Naive thymus-derived CD4-positive, alpha-beta T cell (primary cell): ENCODE measurements around the gene ARHGEF40. TPM values are rescaled to one million over a fixed set of nuclear protein-coding genes. Genes with fewer than 3 reads are reported as not detected.
"Not testable (repeated sequence)": the region's sequence is repeated elsewhere in the genome, so short reads cannot be mapped to it uniquely, and the experiment has no call there.

ENCODE experiments used
- ATAC-seq: fragments of 150-1000 bp; cut with Tn5 transposase; 2 replicates; pipeline ENCODE4 v1.10.0; 2021; ENCODE audit warnings: mild to moderate bottlenecking, moderate library complexity
- CTCF ChIA-PET: fragments of 350-600 bp; sonication (Branson Sonifier 250); formaldehyde crosslinking; loops from one replicate; lab custom pipeline; 2021; ENCODE audit warnings: antibody characterized with exemption; lab: Charles Lee
- POLR2A ChIA-PET: fragments of 350-600 bp; sonication (Branson Sonifier 250); formaldehyde crosslinking; loops from one replicate; lab custom pipeline; 2021; ENCODE audit warnings: antibody characterized with exemption, inconsistent platforms; lab: Charles Lee
- DNase-seq, 9 donors: peaks; one replicate each; pipeline versions ENCODE4 v3.0.0 to v3.0.0-alpha.2; 2020 to 2022; ENCODE audit warnings: mixed read lengths in 1 of 9
- H3K27ac ChIP-seq: one replicate; pipeline ENCODE4 v1.7.0; 2013; ENCODE audit warnings: mild to moderate bottlenecking, low read depth, low read length, moderate library complexity
- H3K27me3 ChIP-seq, 2 donors: one replicate each; pipeline ENCODE4 v1.7.0; 2013; ENCODE audit warnings: low read length in 2 of 2, mild to moderate bottlenecking in 2 of 2, moderate library complexity in 2 of 2; ENCODE audit not compliant: control insufficient read depth in 2 of 2, insufficient read depth in 2 of 2
- H3K36me3 ChIP-seq, 3 experiments: 1 replicate in 2 of 3; 2 replicates in 1 of 3; pipeline ENCODE4 v1.7.0; 2013; ENCODE audit warnings: low read length in 3 of 3, mild to moderate bottlenecking in 3 of 3, moderate library complexity in 1 of 3; ENCODE audit not compliant: insufficient read depth in 3 of 3, control insufficient read depth in 2 of 3
- H3K4me1 ChIP-seq, 2 donors: one replicate each; pipeline ENCODE4 v1.7.0; 2013; ENCODE audit warnings: low read length in 2 of 2, mild to moderate bottlenecking in 2 of 2, moderate library complexity in 1 of 2; ENCODE audit not compliant: control insufficient read depth in 2 of 2, insufficient read depth in 2 of 2
- H3K4me3 ChIP-seq: 2 replicates; pipeline ENCODE4 v1.7.0; 2013; ENCODE audit warnings: mild to moderate bottlenecking, low read length
- H3K9me3 ChIP-seq, 3 experiments: 1 replicate in 2 of 3; 2 replicates in 1 of 3; pipeline ENCODE4 v1.7.0; 2013; ENCODE audit warnings: low read length in 3 of 3; ENCODE audit not compliant: control insufficient read depth in 2 of 3
- H3K27ac Mint-ChIP-seq, 9 donors: one replicate each; pipeline ENCODE4 v1.8.0; 2020 to 2022; ENCODE audit warnings: mixed read lengths in 9 of 9, mild to moderate bottlenecking in 8 of 9, moderate library complexity in 5 of 9, inconsistent platforms in 2 of 9
- H3K27me3 Mint-ChIP-seq, 5 donors: one replicate each; pipeline ENCODE4 v1.8.0; 2021 to 2022; ENCODE audit warnings: mixed read lengths in 5 of 5, mild to moderate bottlenecking in 1 of 5
- H3K36me3 Mint-ChIP-seq, 5 donors: one replicate each; pipeline ENCODE4 v1.8.0; 2020 to 2022; ENCODE audit warnings: mixed read lengths in 5 of 5, mild to moderate bottlenecking in 3 of 5, inconsistent platforms in 1 of 5
- H3K4me1 Mint-ChIP-seq, 7 donors: one replicate each; pipeline ENCODE4 v1.8.0; 2020 to 2022; ENCODE audit warnings: mixed read lengths in 7 of 7, mild to moderate bottlenecking in 3 of 7, inconsistent platforms in 1 of 7
- H3K4me3 Mint-ChIP-seq, 10 donors: one replicate each; pipeline ENCODE4 v1.8.0; 2020 to 2022; ENCODE audit warnings: mild to moderate bottlenecking in 10 of 10, mixed read lengths in 10 of 10, moderate library complexity in 6 of 10, inconsistent platforms in 2 of 10
- H3K9me3 Mint-ChIP-seq, 11 donors: one replicate each; pipeline ENCODE4 v1.8.0; 2020 to 2022; ENCODE audit warnings: mixed read lengths in 11 of 11, mild to moderate bottlenecking in 4 of 11, inconsistent platforms in 1 of 11, moderate library complexity in 1 of 11
- intact Hi-C, 2 donors: fragments of 100-400 bp; cut with micrococcal nuclease; formaldehyde crosslinking; loops; one replicate each; pipeline ENCODE4 v1.15.1; 2023
- polyA plus RNA-seq, 2 donors: library from polyadenylated mRNA; unstranded; fragments of 300-500 nt; fragmentation: Illumina TruSeq; gene quantifications; one replicate each; pipeline ENCODE4 v1.2.3, GENCODE V29; 2021
- total RNA-seq, 6 experiments: library from RNA in 5 of 6; stranded (reverse) in 5 of 6; gene quantifications; 1 replicate in 5 of 6; 2 replicates in 1 of 6; pipeline ENCODE4 v1.2.3 and lab custom pipeline; 2021 to 2026

The ARHGEF40 gene
- total and polyA plus RNA-seq, 7 experiments from 2014 or later: 0.11 to 40.5 (median 0.81) TPM; not detected in 2

- peaks cover 0 to 2% (median 0%) of the 10 kb centered on the region in 7 donors for H3K4me1 Mint-ChIP-seq
- POLR2A ChIA-PET: interaction anchor here (2.8 kb wide), 1 partner anchor 24 kb away, joined by 21 read pairs; no protein-coding TSS in a partner anchor
- no peak overlapping the region for H3K4me3 Mint-ChIP-seq
- no peak overlapping the region for H3K27ac Mint-ChIP-seq
- DNase-seq: no peak
- peaks cover 3 to 31% (median 8%) of the 10 kb centered on the region in 5 donors for H3K27me3 Mint-ChIP-seq
- Histone ChIP-seq H3K9me3 (no peaks in the 10 kb centered on the region), H3K27me3 (no peaks in the 10 kb centered on the region), H3K4me3 (no peak overlapping the region), H3K36me3 (no peaks in the 10 kb centered on the region), H3K4me1 (no peaks in the 10 kb centered on the region), H3K27ac (no peak overlapping the region)
- no peak for ATAC-seq
- CTCF ChIA-PET: interaction anchor here (0.6 to 4.5 kb wide), 5 partner anchors 23 to 519 kb away, joined by 3 to 178 read pairs (median 6); no protein-coding TSS in a partner anchor
- intact Hi-C loops: no loop called here
- H3K9me3 Mint-ChIP-seq: no peaks in the 10 kb centered on the region
- no peaks in the 10 kb centered on the region for H3K36me3 Mint-ChIP-seq
Observed at GRCh38 chr14:21038441-21039422, 31.4 kb upstream of the ARHGEF40 start.

- Histone ChIP-seq H3K27me3 (no peaks in the 10 kb centered on the region), H3K36me3 (no peaks in the 10 kb centered on the region), H3K27ac (no peak overlapping the region), H3K4me3 (no peak overlapping the region), H3K9me3 (no peaks in the 10 kb centered on the region), H3K4me1 (no peaks in the 10 kb centered on the region)
- Mint-ChIP-seq H3K27ac (no peak overlapping the region), H3K36me3 (no peaks in the 10 kb centered on the region), H3K9me3 (no peaks in the 10 kb centered on the region), H3K27me3 (peaks cover 3 to 31% (median 11%) of the 10 kb centered on the region in 5 donors), H3K4me1 (peaks cover 2 to 9% (median 8%) of the 10 kb centered on the region in 7 donors), H3K4me3 (no peak overlapping the region)
- peak in 7 of 9 donors; percentile 17 to 55 (median 46) for DNase-seq
- ChIA-PET CTCF (interaction anchor here (0.5 to 4.5 kb wide), 11 partner anchors 8 to 677 kb away, joined by 3 to 178 read pairs (median 4); no protein-coding TSS in a partner anchor), POLR2A (interaction anchor here (0.6 to 2.8 kb wide), 2 partner anchors 25 to 30 kb away, joined by 3 to 21 read pairs; no protein-coding TSS in a partner anchor)
- ATAC-seq: peak; percentile 69
- intact Hi-C loops: loop anchor here (1.0 to 5.0 kb wide), 7 partner anchors 14 to 342 kb away; partner anchors contain the start of gene NDRG2 (in 1 of the 2)
Observed at GRCh38 chr14:21039585-21040369, 30.3 kb upstream of the ARHGEF40 start.

- no peak overlapping the region for H3K27ac ChIP-seq
- DNase-seq: no peak
- Mint-ChIP-seq H3K27me3 (peaks cover 3 to 38% (median 11%) of the 10 kb centered on the region in 5 donors), H3K4me1 (peaks cover 2 to 9% (median 8%) of the 10 kb centered on the region in 7 donors), H3K4me3 (no peak overlapping the region), H3K27ac (no peak overlapping the region), H3K9me3 (no peaks in the 10 kb centered on the region), H3K36me3 (no peaks in the 10 kb centered on the region)
- intact Hi-C loops: loop anchor here (1.0 to 5.0 kb wide), 7 partner anchors 15 to 343 kb away; partner anchors contain the start of gene NDRG2 (in 1 of the 2)
- H3K4me3 ChIP-seq: no peak overlapping the region
- no peaks in the 10 kb centered on the region for H3K9me3 ChIP-seq
- CTCF ChIA-PET: interaction anchor here (0.6 to 4.5 kb wide), 9 partner anchors 8 to 256 kb away, joined by 3 to 178 read pairs (median 5); no protein-coding TSS in a partner anchor
- H3K36me3 ChIP-seq: no peaks in the 10 kb centered on the region
- POLR2A ChIA-PET: interaction anchor here (2.8 kb wide), 1 partner anchor 26 kb away, joined by 21 read pairs; no protein-coding TSS in a partner anchor
- no peaks in the 10 kb centered on the region for H3K27me3 ChIP-seq
- ATAC-seq: no peak
- H3K4me1 ChIP-seq: no peaks in the 10 kb centered on the region
Observed at GRCh38 chr14:21040370-21040925, 29.7 kb upstream of the ARHGEF40 start.

GRCh38 chr14:21040941-21041340 is 29.2 kb upstream of the ARHGEF40 start:
- H3K9me3 Mint-ChIP-seq, H3K27ac Mint-ChIP-seq, H3K4me3 Mint-ChIP-seq, ATAC-seq, H3K36me3 ChIP-seq, DNase-seq, H3K4me3 ChIP-seq, H3K36me3 Mint-ChIP-seq, H3K9me3 ChIP-seq, H3K4me1 ChIP-seq, H3K27me3 ChIP-seq, H3K4me1 Mint-ChIP-seq, H3K27ac ChIP-seq: not testable (repeated sequence)
- intact Hi-C loops: loop anchor here (1.0 to 5.0 kb wide), 7 partner anchors 16 to 344 kb away; partner anchors contain the start of gene NDRG2 (in 1 of the 2)
- POLR2A ChIA-PET: interaction anchor here (2.8 kb wide), 1 partner anchor 26 kb away, joined by 21 read pairs; no protein-coding TSS in a partner anchor
- CTCF ChIA-PET: interaction anchor here (1.1 to 4.5 kb wide), 5 partner anchors 9 to 68 kb away, joined by 4 to 178 read pairs (median 5); no protein-coding TSS in a partner anchor
- H3K27me3 Mint-ChIP-seq: peaks cover 3 to 41% (median 11%) of the 10 kb centered on the region in 5 donors

- no peaks in the 10 kb centered on the region for H3K4me1 ChIP-seq
- Mint-ChIP-seq H3K27ac (no peak within 1 kb of the TSS), H3K9me3 (no peaks in the 10 kb centered on the region), H3K4me1 (peaks cover 2 to 9% (median 8%) of the 10 kb centered on the region in 7 donors), H3K27me3 (peaks cover 3 to 42% (median 11%) of the 10 kb centered on the region in 5 donors), H3K36me3 (no peaks in the 10 kb centered on the region), H3K4me3 (no peak within 1 kb of the TSS)
- POLR2A ChIA-PET: no interaction called here
- no peaks in the 10 kb centered on the region for H3K27me3 ChIP-seq
- DNase-seq: no peak
- ATAC-seq: peak; percentile 26
- no peaks in the 10 kb centered on the region for H3K36me3 ChIP-seq
- no peaks in the 10 kb centered on the region for H3K9me3 ChIP-seq
- CTCF ChIA-PET: interaction anchor here (2.0 to 4.5 kb wide), 2 partner anchors 26 to 62 kb away, joined by 9 to 178 read pairs; no protein-coding TSS in a partner anchor
- H3K4me3 ChIP-seq: no peak within 1 kb of the TSS
- H3K27ac ChIP-seq: no peak within 1 kb of the TSS
- intact Hi-C loops: loop anchor here in 1 of 2 donors (2.0 to 5.0 kb wide), 3 partner anchors 53 to 345 kb away; no protein-coding TSS in a partner anchor
Observed at GRCh38 chr14:21041676-21042433, 28.2 kb upstream of the ARHGEF40 start, which contains the start of gene RNASE7. RNASE7 (plus strand) TSS chr14:21042362; CDS start chr14:21042993, 631 bp downstream.
